GM12878 (cell line): ENCODE data around the gene PDIA4. TPM values are rescaled to one million over a fixed set of nuclear protein-coding genes. Genes with fewer than 3 reads are reported as not detected.

Source experiments
- ATAC-seq: fragments of 200-7000 bp; cut with Tn5 transposase; 3 replicates; pipeline ENCODE4 v1.9.1; 2020; ENCODE audit warnings: mild to moderate bottlenecking, moderate library complexity
- BruUV-seq: library from RNA; stranded (reverse); fragments of 400-500 nt; replicated peaks from 2 replicates; lab custom pipeline; 2021; lab: Mats Ljungman, UMichigan
- CTCF ChIA-PET: fragments of 300-600 bp; sonication (Branson Sonifier 250); formaldehyde crosslinking; extraction: SDS; loops from one replicate; lab custom pipeline; 2021; ENCODE audit warnings: inconsistent platforms; lab: Yijun Ruan, JAX
- POLR2A ChIA-PET: fragments of 350-600 bp; formaldehyde crosslinking; extraction: SDS; loops from one replicate; lab custom pipeline; 2021; ENCODE audit warnings: inconsistent platforms; lab: Charles Lee
- RAD21 ChIA-PET: fragments of 300-600 bp; sonication (Branson Sonifier 250); formaldehyde crosslinking; loops from one replicate; lab custom pipeline; 2023; ENCODE audit warnings: antibody characterized with exemption; ENCODE audit not compliant: unreplicated experiment; lab: Charles Lee
- SMC1A ChIA-PET: fragments of 300-600 bp; sonication (Branson Sonifier 250); formaldehyde crosslinking; loops from one replicate; lab custom pipeline; 2023; ENCODE audit not compliant: unreplicated experiment, uncharacterized antibody; lab: Charles Lee
- DNase-seq: peaks from one replicate; pipeline ENCODE4 v3.0.0-alpha.2; 2011; ENCODE audit warnings: low read depth, low spot score
- FAIRE-seq: peaks from 3 replicates; lab custom pipeline; 2011; peaks lifted over from hg19 to GRCh38; lab: Jason Lieb, UNC
- H2AFZ ChIP-seq: 2 replicates; pipeline ENCODE4 v1.6.0; 2011; ENCODE audit warnings: low read depth, low read length, control low read depth; ENCODE audit not compliant: control insufficient read depth
- H3K27ac ChIP-seq: 2 replicates; pipeline ENCODE4 v1.5.1; 2011; ENCODE audit warnings: control low read depth; ENCODE audit not compliant: control insufficient read depth, insufficient read depth
- H3K27me3 ChIP-seq, 2 experiments: replicated peaks in 1 of 2; 2 replicates each; pipeline versions ENCODE4 v1.6.0 to v1.6.1; 2011; ENCODE audit warnings: low read length in 1 of 2; ENCODE audit not compliant: control insufficient read depth in 2 of 2, insufficient read depth in 2 of 2
- H3K36me3 ChIP-seq, 2 experiments: 2 replicates each; pipeline ENCODE4 v1.5.1; 2011; ENCODE audit warnings: low read length in 1 of 2; ENCODE audit not compliant: control insufficient read depth in 2 of 2, insufficient read depth in 2 of 2
- H3K4me1 ChIP-seq: 2 replicates; pipeline ENCODE4 v1.6.1; 2011; ENCODE audit warnings: mild to moderate bottlenecking, low read length, moderate library complexity, mixed read lengths; ENCODE audit not compliant: control insufficient read depth, insufficient read depth
- H3K4me2 ChIP-seq: 2 replicates; pipeline ENCODE4 v1.6.0; 2011; ENCODE audit warnings: control low read depth; ENCODE audit not compliant: control insufficient read depth, insufficient read depth
- H3K4me3 ChIP-seq: fragments of 200-600 bp; sonication (generic); 2 replicates; pipeline ENCODE4 v1.5.1; 2016
- H3K79me2 ChIP-seq: 2 replicates; pipeline ENCODE4 v1.6.0; 2011; ENCODE audit warnings: low read length; ENCODE audit not compliant: control insufficient read depth, insufficient read depth
- H3K9ac ChIP-seq: 2 replicates; pipeline ENCODE4 v1.8.0; 2011; ENCODE audit warnings: low read length, control low read depth, mixed read lengths; ENCODE audit not compliant: control insufficient read depth, insufficient read depth
- H3K9me3 ChIP-seq: replicated peaks from 3 replicates; pipeline ENCODE4 v1.5.1; 2011; ENCODE audit warnings: mild to moderate bottlenecking, low read length; ENCODE audit not compliant: control insufficient read depth, insufficient read depth
- H4K20me1 ChIP-seq: 2 replicates; pipeline ENCODE4 v1.6.0; 2011; ENCODE audit not compliant: control insufficient read depth, insufficient read depth
- BACH1 ChIP-seq: fragments of 450-650 bp; IDR thresholded peaks from 2 replicates; pipeline ENCODE4 v1.6.1; 2017; ENCODE audit warnings: mild to moderate bottlenecking, borderline replicate concordance
- CBX3 ChIP-seq: fragments of 200-600 bp; sonication (generic); IDR thresholded peaks from 2 replicates; pipeline ENCODE4 v1.6.1; 2016; ENCODE audit warnings: low read depth, borderline replicate concordance
- CHD1 ChIP-seq: IDR thresholded peaks from 2 replicates; pipeline ENCODE4 v1.6.1; 2012; ENCODE audit warnings: low read depth, low read length, improper control_type of control experiment
- EGR1 ChIP-seq, 2 experiments: IDR thresholded peaks; 1 replicate in 1 of 2; 2 replicates in 1 of 2; pipeline ENCODE4 v1.6.1; 2011 to 2012; ENCODE audit warnings: low read depth in 2 of 2, low read length in 2 of 2, borderline replicate concordance in 1 of 2, mild to moderate bottlenecking in 1 of 2, moderate library complexity in 1 of 2
- FOXK2 ChIP-seq: fragments of 450-650 bp; IDR thresholded peaks from 2 replicates; pipeline ENCODE4 v1.6.1; 2017; ENCODE audit warnings: mild to moderate bottlenecking, moderate library complexity
- GATAD2B ChIP-seq: fragments of 450-650 bp; conservative IDR thresholded peaks from 2 replicates; pipeline ENCODE4 v1.6.1; 2017; ENCODE audit warnings: low read depth, mild to moderate bottlenecking, moderate library complexity
- HDAC6 ChIP-seq: fragments of 200-600 bp; sonication (generic); IDR thresholded peaks from one replicate; pipeline ENCODE4 v1.8.0; 2017; ENCODE audit warnings: antibody characterized with exemption; ENCODE audit not compliant: unreplicated experiment
- HDGF ChIP-seq: fragments of 450-650 bp; IDR thresholded peaks from 2 replicates; pipeline ENCODE4 v1.6.1; 2016; ENCODE audit warnings: antibody characterized with exemption
- JUNB ChIP-seq: IDR thresholded peaks from 2 replicates; pipeline ENCODE4 v1.6.1; 2016; ENCODE audit warnings: antibody characterized with exemption, mild to moderate bottlenecking
- KAT2A ChIP-seq: conservative IDR thresholded peaks from 2 replicates; pipeline ENCODE4 v1.6.1; 2011; ENCODE audit warnings: low read depth, low read length; ENCODE audit not compliant: control insufficient read depth
- MTA2 ChIP-seq: fragments of 450-650 bp; IDR thresholded peaks from 2 replicates; pipeline ENCODE4 v1.6.1; 2016; ENCODE audit warnings: low read depth, mild to moderate bottlenecking, moderate library complexity
- NR2C1 ChIP-seq: fragments of 450-650 bp; IDR thresholded peaks from 2 replicates; pipeline ENCODE4 v1.6.1; 2017; ENCODE audit warnings: antibody characterized with exemption, mild to moderate bottlenecking, moderate library complexity
- NR2F1 ChIP-seq: fragments of 450-650 bp; conservative IDR thresholded peaks from 2 replicates; pipeline ENCODE4 v1.6.1; 2017; ENCODE audit warnings: mild to moderate bottlenecking
- POLR2A ChIP-seq: IDR thresholded peaks from 2 replicates; pipeline ENCODE4 v1.6.1; 2011; ENCODE audit warnings: low read depth, mild to moderate bottlenecking, low read length
- SMAD1 ChIP-seq: fragments of 450-650 bp; IDR thresholded peaks from 2 replicates; pipeline ENCODE4 v1.6.1; 2018; ENCODE audit warnings: mild to moderate bottlenecking, low read depth; ENCODE audit not compliant: partially characterized antibody
- SREBF2 ChIP-seq: IDR thresholded peaks from 2 replicates; pipeline ENCODE4 v1.6.1; 2012; ENCODE audit warnings: mild to moderate bottlenecking, low read length
- TBL1XR1 ChIP-seq: IDR thresholded peaks from 2 replicates; pipeline ENCODE4 v1.6.1; 2012; ENCODE audit warnings: low read depth, low read length, improper control_type of control experiment
- USF1 ChIP-seq: IDR thresholded peaks from 2 replicates; pipeline ENCODE4 v1.6.1; 2011; ENCODE audit warnings: borderline replicate concordance, low read depth, mild to moderate bottlenecking, moderate library complexity, mixed read lengths, low read length; ENCODE audit not compliant: insufficient read depth; ENCODE audit errors: extremely low read length
- ZBTB33 ChIP-seq: fragments of 450-650 bp; IDR thresholded peaks from 2 replicates; pipeline ENCODE4 v1.6.1; 2017; ENCODE audit warnings: mild to moderate bottlenecking
- ZNF24 ChIP-seq: fragments of 450-650 bp; IDR thresholded peaks from 2 replicates; pipeline ENCODE4 v1.6.1; 2017; ENCODE audit warnings: antibody characterized with exemption, mild to moderate bottlenecking
- WGBS: methylation state at CpG from one replicate; pipeline ENCODE4 v1.1.6; 2016; ENCODE audit warnings: low lambda C conversion rate; ENCODE audit not compliant: insufficient replicate concordance, insufficient coverage; ENCODE audit errors: missing lambda C conversion rate; 5-methylcytosine and 5-hydroxymethylcytosine counted together
- in situ Hi-C: fragments of 300-500 bp; cut with MboI; formaldehyde crosslinking; loops from 9 replicates; pipeline ENCODE4 v1.14.3; 2018; ENCODE audit warnings: mixed read lengths
- intact Hi-C: fragments of 100-400 bp; cut with micrococcal nuclease; formaldehyde crosslinking; loops from one replicate; pipeline ENCODE4 v1.14.2; 2022; ENCODE audit not compliant: unreplicated experiment
- polyA plus RNA-seq, 11 experiments: library from polyadenylated mRNA; depleted of rRNA in 4 of 11; unstranded in 6 of 11; stranded (reverse) in 5 of 11; fragments of >200 nt; fragmentation: Nextera tagmentation in 4 of 11; fragmentation: Illumina TruSeq in 1 of 11; extraction: Ambion mirVana in 4 of 11; extraction: Trizol in 1 of 11; gene quantifications; 1 replicate in 1 of 11; 2 replicates in 10 of 11; pipeline versions ENCODE4 v1.2.1 to v1.2.3, GENCODE V29; 2011 to 2016; ENCODE audit warnings: inconsistent platforms in 2 of 11, missing spikeins in 2 of 11, low read depth in 1 of 11
- total RNA-seq, 4 experiments: library from RNA; depleted of rRNA in 3 of 4; stranded (reverse); fragments of >200 nt in 3 of 4; fragmentation: Illumina TruSeq in 1 of 4; extraction: Trizol in 1 of 4; gene quantifications; 2 replicates each; pipeline versions ENCODE4 v1.2.1 to v1.2.3, GENCODE V29; 2013 to 2021

PDIA4 gene
- total and polyA plus RNA-seq, 10 of the 15 experiments (the other 5 are each of a cell fraction or from before 2014, with no cell fraction given) = 7.1 to 306 (median 106) TPM

GRCh38 chr7:149053384-149053783 is 25.1 kb upstream of the PDIA4 start:
- Histone ChIP-seq H3K4me3 (no peak overlapping the region), H4K20me1 (no peaks in the 10 kb centered on the region), H3K4me2 (no peak overlapping the region), H3K9me3 (no peaks in the 10 kb centered on the region), H3K36me3 (no peaks in the 10 kb centered on the region), H3K4me1 (no peaks in the 10 kb centered on the region), H3K9ac (no peak overlapping the region), H3K79me2 (no peaks in the 10 kb centered on the region), H3K27me3 (no peaks in the 10 kb centered on the region), H3K27ac (no peak overlapping the region), H2AFZ (no peak overlapping the region)
- WGBS = 0% methylated on average over 1 of the region's 1 CpG
- no peak for DNase-seq
- ChIA-PET POLR2A (no interaction called here), SMC1A (interaction anchor here (1.7 kb wide), 1 partner anchor 11 kb away, joined by 5 read pairs; no protein-coding TSS in a partner anchor), RAD21 (no interaction called here), CTCF (no interaction called here)
- TF ChIP-seq CHD1 (no peak), MTA2 (no peak), SMAD1 (no peak), EGR1 (IDR thresholded peaks at IDR 0.05; ENCODE audit: borderline replicate concordance in 1 of 2, low read depth in 2 of 2, low read length in 2 of 2) (no peak), ZBTB33 (no peak), GATAD2B (no peak), NR2F1 (no peak), USF1 (no peak), ZNF24 (no peak), FOXK2 (no peak), TBL1XR1 (no peak), POLR2A (no peak), BACH1 (no peak), JUNB (no peak), CBX3 (no peak), NR2C1 (no peak), HDAC6 (no peak), KAT2A (no peak), HDGF (no peak), SREBF2 (no peak)
- no peak for FAIRE-seq
- in situ Hi-C loops (no loop called here), intact Hi-C loops (no loop called here)
- no peak for ATAC-seq
- no TSS peak for BruUV-seq
